HG03460 (cell line): Measurements from ENCODE around the gene CD48.
"Not testable (repeated sequence)": the region's sequence is repeated elsewhere in the genome, so short reads cannot be mapped to it uniquely, and the experiment has no call there.

Experiments used
- ATAC-seq: cut with Tn5 transposase; IDR thresholded peaks from one replicate; pipeline ENCODE4 v1.9.1; 2021; ENCODE audit not compliant: unreplicated experiment

Gene CD48

DNA sequence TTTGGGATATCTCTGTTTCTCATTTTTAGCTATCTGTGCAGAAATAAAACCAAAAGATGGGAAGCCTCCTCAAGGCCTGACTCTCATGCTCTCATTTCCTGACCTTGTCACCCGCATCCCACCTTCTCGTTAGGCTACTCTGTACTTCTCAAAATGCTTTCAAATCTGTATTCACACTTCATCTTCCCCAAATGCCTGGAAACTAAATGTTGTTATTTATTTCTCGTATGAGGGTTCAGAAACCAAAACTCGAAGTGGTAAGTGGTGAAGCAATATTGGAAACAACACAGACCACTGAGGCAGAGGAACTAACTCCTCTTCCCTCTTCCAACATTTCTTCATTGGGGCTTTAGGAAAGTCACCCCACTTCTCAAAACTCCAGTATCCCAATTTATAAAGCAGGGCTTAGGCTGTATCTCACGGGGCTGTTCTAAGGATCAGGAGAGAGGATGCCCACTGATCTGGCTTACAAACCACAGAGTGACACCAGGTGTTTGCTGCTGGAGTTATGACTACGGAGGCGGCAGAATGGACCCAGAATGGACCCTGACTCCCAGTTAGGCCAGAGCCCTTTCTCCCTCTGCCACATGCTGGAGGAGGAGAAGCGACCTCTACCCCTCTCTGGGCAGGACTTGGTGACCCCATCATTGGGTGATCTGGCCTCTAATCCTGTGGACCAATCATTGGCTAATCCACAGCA, 31.0 kb upstream of the CD48 start:
- ATAC-seq: no peak

DNA sequence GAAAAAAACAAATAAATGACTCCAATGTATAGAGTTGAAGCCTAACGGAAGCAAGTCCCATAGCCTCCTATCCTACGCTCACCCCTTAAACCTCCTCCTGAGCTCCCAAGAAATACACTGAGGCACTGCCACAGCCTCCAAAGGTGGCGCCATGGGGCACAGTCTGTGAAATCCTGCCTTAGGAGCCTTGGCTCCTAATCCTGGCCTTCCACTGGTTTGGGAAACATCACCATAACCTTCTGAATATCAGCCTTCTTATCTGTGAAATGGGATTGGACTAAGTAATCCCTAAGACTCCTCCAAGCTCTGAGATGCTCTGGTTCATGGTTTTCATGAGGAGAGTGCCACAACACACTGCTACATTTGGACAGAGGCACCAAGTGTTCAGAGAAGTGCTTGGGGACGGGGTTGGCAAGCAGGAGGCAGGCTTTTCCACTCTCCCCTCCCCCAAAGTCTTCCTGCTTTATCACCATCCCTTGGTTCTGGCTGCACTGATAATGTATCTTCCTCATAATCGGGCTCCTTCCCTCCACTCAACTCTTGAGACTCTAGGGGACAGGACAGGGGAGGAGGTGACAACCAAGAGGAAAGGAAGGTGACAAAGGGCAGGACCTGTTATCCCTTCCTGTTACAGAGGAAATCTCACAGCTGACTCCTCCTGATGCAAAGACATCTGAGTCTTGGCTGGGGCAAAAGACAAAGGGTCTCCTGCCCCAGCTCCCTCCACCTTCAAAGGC, 30.2 kb upstream of the CD48 start:
- ATAC-seq: no peak

DNA sequence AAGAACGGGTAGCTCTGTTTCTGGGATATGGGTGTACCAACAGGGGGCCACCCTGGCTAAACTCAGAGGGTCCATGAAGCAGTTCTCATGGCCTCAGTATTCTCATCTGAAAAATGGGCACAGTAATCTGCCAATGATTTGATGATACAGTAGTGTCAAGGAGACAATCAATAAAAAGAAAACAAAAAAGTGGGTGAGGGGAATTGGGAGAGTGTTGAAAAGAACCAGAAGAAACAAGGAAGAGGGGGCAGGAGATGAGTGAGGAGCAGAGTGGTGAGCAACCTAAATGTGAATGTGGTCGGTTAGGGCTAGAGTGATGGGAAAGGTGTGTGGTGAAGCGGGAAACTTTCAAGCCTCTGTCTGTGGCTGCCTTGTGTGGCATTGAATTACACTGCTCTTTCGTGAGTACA, 29.5 kb upstream of the CD48 start:
- ATAC-seq: no peak

DNA sequence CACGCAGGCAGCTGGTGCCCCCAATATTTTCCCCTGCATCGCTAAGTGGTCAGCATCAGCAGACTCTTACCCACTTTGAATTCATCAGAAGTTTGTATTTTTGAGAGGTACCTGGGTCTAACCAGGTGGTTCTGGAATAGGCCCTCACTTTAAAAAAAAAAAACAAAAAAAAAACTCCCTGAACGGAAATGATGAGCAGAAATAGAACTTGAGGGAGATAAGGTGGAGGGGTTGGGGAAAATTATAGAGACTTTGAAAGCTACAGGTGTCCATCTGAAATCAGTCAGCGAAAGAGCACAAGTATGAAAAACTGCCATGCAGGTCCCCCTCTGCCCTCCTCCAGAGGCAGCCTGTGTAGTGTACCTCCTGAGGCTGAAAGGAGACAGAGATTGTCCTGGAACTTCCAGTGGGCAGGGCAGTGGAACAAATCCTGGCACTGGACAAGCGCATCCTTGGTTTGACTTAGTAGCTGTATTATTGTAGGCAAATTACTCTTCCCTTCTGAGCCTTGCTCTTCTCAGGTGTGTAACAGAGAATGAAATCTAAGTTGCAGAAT, 28.6 kb upstream of the CD48 start:
- ATAC-seq: no peak

DNA sequence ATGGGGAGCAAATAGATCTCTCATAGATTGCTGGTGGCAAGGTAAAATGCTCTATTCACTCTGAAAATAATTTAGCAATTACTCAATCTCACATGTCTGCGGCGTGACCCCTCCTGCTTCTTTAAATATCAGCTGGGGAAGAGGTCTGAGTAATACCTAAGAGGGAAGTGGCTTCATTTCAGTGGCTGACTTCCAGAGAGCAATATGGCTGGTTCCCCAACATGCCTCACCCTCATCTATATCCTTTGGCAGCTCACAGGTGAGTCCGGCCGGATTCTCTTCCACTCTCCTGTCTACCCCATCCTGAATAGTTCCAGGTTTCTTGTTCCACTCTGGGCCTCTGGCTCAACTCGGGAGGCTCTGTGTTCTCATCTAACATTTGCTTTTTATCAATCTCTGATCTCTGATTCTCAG, 27.5 kb upstream of the CD48 start, which contains the start of gene SLAMF7:
Gene SLAMF7, plus strand, starts transcription at position 150 of the 414 bp plus-strand sequence. Its CDS starts 55 bp downstream, at position 205.
- peak; percentile 74 for ATAC-seq

DNA sequence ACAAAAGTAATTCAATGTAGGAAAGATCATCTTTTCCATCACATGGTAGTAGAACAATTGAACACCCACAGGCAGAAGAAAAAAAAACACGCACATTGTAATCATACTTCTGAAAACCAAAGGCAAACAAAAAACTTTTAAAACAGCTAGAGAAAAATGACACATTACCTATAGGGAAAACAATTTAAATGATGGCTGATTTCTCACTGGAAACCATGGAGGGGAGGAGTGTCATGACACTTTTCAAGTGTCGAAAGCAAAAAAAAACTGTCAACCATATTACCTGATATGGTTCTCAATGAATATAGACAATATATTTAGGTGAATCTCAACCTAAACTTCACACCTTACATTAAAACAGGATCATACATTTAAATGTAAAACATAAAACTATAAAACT, 26.6 kb upstream of the CD48 start:
- no peak for ATAC-seq

DNA sequence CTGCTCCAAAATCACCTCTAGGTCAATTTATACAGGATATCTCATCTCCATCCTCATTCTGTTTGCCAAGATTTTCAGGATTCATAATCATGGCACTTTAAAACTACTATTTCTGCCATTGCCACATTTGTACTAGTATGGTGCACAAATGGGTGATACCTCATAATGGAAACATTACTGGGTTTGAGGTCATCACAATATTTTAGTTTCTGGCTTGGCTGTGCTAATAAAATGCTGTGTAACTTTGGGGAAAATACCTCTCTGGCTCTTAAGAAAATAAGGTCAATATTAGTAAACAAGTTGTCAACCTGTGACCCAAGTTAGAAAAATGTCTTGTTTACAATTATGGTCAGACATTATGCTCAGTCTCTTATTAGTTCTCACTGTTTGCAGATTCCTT, 22.7 kb upstream of the CD48 start:
- no peak for ATAC-seq

DNA sequence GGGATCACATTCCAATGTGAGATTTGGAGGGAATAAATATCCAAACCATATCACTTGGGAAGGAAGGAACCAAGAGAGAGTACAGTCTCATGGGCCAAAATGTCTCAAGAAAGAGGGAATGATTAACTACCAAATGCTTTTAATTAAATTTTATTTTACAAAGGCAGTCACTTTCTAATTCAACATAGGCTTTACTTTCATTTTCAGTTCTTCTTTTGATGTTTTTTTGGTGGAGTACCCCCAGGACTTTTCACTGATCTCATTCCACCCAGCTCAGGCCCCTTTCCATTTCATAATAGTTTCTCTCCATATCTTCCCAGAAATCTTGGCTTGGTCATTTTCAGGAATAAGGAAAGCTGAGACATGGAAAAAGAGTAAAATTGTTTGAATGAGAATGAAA, 22.3 kb upstream of the CD48 start:
- no peak for ATAC-seq

DNA sequence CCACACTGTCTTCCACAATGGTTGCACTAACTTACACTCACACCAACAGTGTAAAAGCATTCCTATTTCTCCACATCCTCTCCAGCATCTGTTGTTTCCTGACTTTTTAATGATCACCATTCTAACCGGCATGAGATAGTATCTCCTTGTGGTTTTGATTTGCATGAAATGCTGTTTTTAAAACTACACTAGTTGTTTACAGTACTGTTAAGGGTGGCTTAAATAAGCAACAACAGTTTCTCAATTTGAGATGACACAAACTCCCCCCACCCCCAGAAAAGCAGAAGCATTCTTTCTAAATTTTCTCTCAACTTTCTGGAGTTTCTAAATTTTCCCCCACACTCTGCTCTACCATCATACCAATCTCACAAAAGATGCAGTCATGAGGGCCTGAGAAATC, 20.4 kb upstream of the CD48 start:
- ATAC-seq: no peak

DNA sequence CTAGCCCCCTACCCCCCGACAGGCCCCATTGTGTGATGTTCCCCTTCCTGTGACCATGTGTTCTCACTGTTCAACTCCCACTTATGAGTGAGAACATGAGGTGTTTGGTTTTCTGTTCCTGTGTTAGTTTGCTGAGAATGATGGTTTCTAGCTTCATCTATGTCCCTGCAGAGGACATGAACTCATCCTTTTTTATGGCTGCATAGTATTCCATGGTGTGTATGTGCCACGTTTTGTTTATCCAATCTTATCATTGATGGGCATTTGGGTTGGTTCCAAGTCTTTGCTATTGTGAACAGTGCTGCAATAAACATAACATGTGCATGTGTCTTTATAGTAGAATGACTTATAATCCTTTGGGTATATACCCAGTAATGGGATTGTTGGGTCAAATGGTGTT, 19.9 kb upstream of the CD48 start:
- not testable (repeated sequence) for ATAC-seq

DNA sequence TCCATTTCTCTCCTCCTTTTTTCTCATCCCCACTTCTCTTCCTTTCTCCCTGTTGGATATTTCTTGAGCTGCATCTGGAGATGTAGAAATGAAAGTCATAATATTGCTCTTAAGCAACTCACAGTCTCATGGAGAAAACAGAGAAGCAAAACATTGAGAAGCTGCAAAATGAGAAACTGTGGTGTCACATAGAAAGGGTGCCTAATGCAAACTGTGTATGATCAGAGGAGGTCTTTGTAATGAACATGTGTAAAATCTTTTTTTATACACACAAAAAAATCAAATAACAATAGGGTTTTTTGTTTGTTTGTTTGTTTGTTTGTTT, 15.7 kb upstream of the CD48 start:
- ATAC-seq: no peak

DNA sequence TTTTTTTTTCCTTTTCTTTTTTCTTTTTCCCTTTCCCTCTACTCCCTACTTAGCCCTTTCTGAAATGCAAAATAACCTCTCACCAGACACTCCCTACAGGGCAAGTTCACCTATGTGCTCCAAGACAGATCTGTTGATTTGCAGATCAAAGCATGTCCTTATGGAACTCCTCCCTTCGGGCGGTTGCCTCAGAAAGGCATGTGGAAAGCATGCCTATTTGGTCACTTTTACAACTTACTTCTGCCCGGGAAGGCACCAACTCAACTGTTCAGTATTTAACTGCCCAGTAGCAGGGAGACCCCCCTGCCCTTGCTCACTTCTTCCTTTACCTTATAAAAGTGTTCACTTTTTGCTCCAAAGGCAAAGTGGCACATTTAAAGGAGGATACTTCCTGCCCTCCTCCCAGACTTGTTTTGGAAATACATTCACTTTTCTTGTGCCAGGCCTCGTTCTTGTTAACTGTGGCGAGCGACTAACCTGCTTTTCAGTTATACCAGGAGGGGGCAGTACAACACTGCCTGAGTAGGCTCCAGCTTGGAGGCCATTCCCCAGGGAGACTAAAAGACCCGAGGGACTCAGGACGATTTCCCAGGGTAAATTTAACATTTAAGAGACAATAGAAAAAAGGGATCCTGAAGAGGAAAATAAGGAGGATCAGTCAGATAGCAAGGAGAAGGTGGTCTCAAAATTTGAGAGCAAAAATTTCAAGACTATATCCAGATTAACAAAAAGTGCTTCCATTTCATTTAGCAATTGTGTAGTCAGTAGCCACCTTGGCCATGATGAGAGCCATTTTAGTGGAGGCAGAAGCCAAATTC, 15.1 kb upstream of the CD48 start:
- peak; percentile 47 for ATAC-seq

DNA sequence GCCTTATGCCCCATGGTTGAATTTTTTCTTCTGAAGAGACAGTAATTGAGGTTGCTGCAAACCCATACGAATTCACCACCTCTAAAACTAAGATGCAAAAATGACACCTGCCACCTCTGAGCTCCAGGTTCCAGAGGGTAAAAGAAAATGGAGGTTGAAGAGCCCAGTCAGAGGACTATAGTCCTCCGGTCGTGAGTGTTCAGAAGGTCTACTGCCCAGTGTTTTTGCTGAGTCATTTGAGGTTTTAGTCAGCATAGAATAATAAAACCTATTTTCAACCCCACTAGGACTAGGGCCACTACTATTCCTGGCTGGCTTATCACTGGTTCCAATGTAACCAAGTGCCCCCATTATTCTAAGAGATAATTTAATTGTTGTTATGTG, 14.5 kb upstream of the CD48 start:
- peak; percentile 31 for ATAC-seq

DNA sequence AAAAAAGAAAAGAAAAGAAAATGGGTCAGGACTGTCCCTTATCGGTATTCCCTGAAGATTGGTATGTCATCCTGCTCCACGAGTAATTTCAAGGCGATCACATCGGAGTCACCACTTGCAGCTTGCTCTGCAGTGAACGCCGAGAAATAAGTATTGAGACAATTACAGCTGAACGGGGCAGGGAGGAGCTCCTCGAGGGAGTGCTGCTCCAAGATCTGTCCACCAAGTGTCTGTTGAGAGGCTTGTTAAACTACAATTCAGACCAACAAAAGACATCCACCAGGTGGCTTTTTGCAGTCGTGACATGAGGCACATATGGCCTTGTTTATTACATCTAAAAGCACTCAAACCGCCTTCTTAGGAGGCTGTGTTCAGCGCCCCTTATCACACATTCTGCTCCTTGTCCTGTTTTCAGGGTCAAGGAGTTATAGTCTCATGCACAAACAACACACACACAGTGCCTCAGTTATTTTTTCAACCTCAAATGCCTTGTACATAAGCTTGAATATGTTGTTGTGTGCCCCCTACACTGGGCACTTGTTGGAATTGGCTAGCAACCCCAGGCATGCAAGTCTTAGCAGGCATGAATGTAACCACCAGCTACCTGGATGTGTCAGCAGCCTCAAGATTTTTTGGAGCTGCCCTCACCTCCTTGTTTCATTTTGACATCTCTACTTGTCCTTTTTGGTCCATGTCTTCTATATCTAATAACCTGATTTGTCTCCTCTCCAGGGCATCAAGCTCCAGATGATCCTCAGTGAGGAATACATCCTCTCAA, 13.0 kb upstream of the CD48 start:
- no peak for ATAC-seq

DNA sequence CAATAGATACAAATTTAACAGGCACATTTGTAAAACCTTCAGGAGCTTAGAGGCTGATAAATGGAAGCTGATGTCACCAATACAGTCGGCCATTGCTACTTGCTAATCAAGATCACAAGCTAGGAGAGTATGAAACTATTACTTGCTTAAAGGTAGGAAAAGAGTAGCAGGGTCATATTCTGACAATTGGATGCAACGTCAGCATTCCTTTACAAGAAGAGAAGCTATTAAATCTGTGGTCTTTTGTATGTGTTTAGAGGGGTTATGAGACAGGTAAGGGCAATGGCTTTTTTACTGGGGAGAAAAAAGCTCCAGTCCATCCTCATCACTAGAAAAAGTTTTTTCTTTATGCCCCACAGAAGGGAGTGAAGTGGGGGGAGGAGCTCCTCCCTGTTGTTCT, 11.7 kb upstream of the CD48 start:
- ATAC-seq: no peak

DNA sequence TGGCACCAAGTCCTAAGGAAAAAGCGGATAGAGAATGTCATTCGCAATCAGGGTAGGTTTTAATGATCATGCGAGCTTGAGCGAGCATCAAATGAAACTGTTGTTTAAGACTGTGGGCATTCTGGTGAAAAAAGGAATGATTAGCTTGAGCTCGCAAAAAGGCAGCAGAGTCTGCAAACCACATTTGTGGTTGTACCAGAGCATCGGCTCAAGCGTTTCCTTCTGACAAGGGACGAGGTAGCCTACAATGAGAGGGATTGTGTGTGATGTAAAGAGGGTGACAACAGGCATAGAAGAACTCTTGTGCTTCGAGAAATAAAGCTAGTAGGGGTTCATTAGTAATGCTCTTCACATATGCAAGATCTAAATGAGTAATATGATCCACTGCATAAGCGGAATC, 11.1 kb upstream of the CD48 start:
- no peak for ATAC-seq

DNA sequence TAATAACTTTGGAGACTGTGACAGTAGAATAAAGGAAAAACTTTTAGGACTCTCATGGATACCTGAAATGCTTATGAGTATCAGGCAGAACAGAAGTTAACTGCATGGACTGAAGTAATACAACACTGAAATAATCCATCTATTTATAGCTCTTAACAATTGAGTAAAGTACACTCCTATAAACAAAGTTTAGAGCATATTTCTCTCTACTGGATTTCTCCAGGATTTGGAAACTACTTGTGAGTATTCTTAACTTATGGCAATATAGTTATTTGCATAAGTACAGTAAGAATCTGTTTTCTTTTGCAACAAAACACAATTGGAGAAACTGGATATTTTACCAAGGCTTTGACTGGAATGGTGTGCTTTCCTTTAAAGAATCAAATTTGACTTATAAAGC, 9.9 kb upstream of the CD48 start:
- ATAC-seq: no peak

DNA sequence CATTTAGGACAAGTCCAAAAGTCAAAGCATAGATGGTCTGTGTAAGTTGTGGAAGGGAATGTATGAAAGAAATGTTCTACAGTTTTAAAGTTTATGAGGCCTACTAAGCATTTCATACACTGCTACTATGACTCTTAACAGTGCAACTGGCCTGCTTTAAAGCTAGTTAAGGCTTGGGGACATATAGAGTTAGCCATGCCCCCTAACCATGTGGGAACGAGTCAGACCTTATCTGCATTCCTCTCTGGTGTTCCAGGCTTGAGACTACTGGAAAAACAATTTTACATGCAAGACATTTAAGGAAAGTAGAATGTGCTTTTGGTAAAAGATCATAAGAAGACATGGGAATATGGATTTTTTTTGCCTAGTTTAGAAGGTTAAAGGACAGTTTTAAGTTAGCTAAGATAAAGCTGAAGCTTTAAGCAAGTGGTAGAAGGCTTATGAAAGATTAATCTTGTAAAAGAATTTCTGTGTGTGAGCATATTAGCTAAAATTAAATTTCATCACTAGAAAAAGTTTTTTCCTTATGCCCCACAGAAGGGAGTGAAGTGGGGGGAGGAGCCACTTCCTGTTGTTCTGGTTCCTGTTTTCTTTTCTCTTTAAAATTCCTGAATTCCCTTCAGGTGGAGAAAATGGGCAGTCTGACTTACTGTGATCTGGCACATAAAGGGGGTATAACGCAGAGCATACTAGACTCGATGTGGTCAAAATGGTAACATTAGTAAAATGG, 8.9 kb upstream of the CD48 start:
- ATAC-seq: no peak

DNA sequence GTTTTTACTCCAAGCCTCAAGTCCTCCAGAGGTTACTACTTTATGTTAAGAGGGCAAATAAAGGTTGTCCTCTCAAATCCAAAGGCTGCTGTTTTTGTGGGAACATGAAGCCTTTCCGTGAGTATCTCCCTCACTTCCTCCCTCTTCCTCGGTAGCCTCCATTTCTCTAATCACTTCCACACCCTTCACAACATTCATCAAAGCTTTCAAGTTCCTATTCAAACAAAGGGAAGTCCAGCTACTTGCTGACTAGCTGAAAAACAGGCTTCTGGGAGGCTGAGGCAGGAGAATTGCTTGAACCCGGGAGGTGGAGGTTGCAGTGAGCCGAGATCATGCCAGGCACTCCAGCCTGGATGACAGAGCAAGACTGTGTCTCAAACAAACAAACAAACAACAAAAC, 6.6 kb upstream of the CD48 start:
- no peak for ATAC-seq

DNA sequence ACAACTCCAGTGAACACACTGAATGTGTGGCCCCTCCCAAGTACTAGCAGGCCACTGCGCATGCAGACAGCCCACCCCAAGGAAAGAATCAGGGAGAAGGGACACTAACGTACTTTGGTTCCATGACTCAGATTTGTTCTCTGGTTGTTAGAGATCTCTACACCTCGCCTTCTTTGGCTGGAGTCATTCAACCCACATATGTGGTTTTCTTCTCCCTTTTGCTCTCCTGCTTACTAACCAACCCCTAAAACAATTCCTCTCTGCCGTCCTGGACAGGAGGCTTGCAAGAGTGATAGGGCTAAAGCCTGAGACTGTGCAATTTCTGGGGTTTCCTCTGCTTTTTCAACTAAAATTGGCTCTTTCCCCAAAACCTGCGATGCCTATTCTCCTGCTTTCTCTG, 5.7 kb upstream of the CD48 start:
- no peak for ATAC-seq
